SIG-M5 (cell line): ENCODE data around the gene PGM1.

Experiments used
- DNase-seq: peaks from one replicate; lab custom pipeline; 2025; lab: John Stamatoyannopoulos, UW

The PGM1 gene

DNA sequence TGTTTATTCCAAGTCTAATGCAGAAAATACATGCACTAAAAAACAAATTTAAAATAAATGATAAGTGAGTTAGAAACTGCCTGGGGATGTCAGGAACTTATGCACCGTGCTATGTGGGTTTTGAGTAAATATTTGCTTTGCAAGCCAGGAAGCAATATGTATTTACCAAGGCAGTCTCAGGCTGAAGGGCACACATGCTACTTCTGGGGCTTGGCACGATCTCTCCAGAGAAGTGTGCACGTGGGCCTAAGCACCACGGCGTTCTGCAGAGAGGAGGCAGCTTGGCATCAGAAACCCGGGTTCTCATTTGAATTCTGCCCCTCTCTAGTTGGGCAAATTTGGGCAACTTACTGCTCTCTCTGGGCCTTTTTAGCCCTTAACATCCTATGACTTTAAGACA, 108.0 kb downstream of the PGM1 start:
- no peak for DNase-seq

DNA sequence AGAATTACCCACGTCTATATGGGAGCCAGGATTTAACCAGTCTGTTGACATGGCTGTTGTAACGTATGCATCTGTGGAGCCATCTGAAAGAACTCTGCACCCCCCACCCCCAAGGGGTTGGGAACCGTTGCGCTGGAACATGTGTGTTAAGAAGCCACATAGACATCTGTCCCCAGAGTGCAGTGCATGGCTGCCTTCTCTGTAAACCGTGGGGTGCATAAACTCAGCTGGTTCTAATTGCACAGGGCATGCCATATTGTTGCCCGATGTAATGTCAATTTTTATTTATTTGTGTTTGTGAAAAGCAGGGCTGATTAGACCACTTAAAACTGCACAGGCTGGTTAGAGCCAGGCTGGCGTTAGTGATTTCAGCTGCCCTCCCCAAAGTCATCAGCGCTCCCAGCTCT, 110.5 kb downstream of the PGM1 start:
- no peak for DNase-seq

DNA sequence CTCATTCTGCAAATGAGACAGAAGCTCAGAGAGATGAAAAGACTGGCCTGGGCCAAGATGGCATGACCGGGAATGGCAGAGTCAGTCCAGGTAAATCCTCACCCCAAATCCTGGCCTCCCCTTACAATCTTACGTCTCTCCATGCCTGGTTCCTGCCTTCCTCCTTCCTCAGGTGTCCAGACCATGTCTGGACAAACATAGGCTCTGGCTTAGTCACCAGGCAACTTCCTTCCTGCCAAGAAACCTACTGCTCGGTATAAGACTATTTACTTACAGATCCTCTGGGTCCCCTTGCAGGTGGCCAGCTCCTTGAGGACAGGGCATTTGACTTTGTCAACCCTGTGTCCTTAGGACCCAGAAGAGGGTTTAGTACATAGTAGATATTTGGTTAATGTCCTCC, 111.2 kb downstream of the PGM1 start:
- DNase-seq = no peak

DNA sequence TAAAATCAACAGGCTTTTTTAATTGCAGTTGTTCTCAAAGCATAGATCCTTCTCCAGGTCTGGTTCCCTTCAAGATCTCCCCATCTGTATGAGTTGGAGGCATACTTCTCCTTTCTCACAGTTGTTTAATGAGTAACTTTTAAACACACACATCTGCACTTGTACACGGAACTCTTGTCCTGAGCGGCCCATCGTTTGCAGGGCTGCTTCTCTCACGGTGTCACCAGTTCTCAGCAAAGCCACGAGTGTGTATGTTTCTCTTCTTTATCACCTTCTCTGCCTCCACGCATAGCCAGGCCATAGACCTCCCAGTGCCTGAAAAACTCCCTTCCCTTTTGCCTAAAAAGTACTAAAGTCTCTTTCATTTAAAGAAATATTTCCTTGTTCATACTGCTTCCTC, 111.9 kb downstream of the PGM1 start:
- DNase-seq = no peak

DNA sequence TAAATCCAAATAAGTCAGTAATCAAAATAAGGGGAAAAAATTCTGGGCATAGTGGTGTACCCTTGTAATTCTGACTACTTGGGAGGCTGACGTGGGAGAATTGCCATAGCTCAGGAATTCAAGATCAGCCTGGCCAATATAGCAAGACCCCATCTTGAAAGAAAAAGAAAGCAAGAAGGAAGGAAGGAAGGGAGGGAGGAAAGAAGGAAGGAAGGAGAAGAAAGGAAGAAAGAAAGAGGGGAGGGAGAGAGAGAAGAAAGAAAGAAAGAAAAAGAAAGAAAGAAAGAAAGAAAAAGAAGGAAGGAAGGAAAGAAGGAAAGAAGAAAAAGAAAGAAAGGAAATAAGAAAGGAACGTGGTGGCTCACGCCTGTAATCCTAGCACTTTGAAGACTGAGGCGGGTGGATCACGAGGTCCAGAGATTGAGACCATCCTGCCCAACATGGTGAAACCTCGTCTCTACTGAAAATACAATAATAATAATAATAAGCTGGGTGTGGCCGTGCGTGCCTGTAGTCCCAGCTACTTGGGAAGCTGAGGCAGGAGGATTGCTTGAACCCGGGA, 116.1 kb downstream of the PGM1 start:
- DNase-seq = no peak
